ENCODE measurements around the gene CASP10.

DNA sequence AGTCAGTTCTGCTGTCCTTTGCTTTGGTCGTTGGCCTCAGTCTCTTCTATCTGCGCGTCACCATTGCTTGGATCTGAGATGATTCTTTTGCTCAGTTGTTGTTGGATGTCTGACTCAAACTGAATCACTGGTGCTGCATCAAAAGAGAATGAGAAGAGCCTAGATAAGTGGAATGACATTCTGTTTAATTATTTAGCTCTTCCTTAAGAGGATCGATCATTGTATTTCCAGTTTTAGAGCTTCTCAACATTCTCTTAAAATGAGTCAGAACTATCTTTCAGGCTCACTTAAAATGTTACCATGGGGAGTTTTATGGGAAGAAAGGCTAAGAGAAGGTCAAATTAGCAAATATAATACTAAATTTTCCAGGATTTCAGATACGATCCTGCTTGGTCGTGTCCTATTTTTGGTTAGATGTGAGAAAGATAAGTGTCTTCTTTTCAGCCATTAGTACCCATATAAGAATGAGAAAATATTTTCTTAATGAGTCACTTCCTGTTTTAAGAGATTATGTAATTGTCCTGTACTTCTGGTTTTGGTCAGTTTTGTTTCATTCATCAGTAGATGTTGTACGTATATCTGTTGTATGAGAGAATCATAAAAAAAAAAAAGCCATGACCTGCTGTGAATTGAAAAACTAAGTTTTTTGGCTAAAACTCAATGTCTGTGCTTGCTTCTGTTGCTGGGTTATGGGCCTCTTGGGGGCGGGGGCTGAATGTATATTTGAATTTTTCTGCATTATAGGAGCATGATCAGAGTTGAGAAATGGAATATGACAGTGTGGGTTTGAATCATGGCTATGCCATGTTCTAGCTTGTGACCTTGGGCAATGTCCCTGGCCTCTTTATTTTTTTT, 31.6 kb upstream of the CASP10 start:
- no peak for TF ChIP-seq CTCF (IDR thresholded peaks at IDR 0.05)
- no peak for TF ChIP-seq POLR2A (IDR thresholded peaks at IDR 0.05)

Measured in esophagus squamous epithelium (tissue), 4 donors.